ENCODE data around the gene CERS6. TPM values are rescaled to one million over a fixed set of nuclear protein-coding genes. Genes with fewer than 3 reads are reported as not detected.

Gene CERS6
- total and polyA plus RNA-seq, 10 donors = 2.5 to 22.3 (median 12.8) TPM

DNA sequence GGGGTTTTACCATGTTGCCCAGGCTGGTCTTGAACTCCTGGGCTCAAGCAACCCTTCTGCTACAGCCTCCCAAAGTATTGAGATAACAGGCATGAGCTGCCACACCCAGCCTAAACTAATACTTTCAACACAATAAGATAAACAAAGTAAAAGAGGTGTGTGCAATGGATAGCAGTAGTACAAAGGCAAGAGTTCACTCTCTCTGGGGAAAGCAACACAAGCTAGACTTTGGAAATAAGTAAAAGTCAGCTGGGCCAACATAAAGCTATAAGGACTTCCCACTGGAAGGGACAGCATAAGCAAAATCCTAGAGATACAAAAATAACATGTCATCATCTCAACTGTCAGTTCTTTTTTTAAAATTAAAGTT, 341.2 kb downstream of the CERS6 start:
- H3K9me3 ChIP-seq = no peaks in the 10 kb centered on the region
- H3K4me3 ChIP-seq = no peak overlapping the region
- no peaks in the 10 kb centered on the region for H3K36me3 ChIP-seq
- H3K27me3 ChIP-seq (replicated peaks in 1 of 7) = peaks cover 0 to 6% (median 0%) of the 10 kb centered on the region in 7 donors
- intact Hi-C loops (cut with DNase I; ENCODE audit: low total_unique reads) = no loop called here
- H3K4me1 ChIP-seq = peaks cover 4 to 34% (median 14%) of the 10 kb centered on the region in 6 donors
- H3K27ac ChIP-seq = no peak overlapping the region
- DNase-seq = no peak
- TF ChIP-seq POLR2A (IDR thresholded peaks at IDR 0.05) = no peak
- TF ChIP-seq POLR2AphosphoS5 (IDR thresholded peaks at IDR 0.05) = no peak
- TF ChIP-seq, protein P1, sequence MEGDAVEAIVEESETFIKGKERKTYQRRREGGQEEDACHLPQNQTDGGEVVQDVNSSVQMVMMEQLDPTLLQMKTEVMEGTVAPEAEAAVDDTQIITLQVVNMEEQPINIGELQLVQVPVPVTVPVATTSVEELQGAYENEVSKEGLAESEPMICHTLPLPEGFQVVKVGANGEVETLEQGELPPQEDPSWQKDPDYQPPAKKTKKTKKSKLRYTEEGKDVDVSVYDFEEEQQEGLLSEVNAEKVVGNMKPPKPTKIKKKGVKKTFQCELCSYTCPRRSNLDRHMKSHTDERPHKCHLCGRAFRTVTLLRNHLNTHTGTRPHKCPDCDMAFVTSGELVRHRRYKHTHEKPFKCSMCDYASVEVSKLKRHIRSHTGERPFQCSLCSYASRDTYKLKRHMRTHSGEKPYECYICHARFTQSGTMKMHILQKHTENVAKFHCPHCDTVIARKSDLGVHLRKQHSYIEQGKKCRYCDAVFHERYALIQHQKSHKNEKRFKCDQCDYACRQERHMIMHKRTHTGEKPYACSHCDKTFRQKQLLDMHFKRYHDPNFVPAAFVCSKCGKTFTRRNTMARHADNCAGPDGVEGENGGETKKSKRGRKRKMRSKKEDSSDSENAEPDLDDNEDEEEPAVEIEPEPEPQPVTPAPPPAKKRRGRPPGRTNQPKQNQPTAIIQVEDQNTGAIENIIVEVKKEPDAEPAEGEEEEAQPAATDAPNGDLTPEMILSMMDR (IDR thresholded peaks at IDR 0.05 in 8 of 11, conservative IDR thresholded peaks at IDR 0.05 in 3 of 11) = no peak

DNA sequence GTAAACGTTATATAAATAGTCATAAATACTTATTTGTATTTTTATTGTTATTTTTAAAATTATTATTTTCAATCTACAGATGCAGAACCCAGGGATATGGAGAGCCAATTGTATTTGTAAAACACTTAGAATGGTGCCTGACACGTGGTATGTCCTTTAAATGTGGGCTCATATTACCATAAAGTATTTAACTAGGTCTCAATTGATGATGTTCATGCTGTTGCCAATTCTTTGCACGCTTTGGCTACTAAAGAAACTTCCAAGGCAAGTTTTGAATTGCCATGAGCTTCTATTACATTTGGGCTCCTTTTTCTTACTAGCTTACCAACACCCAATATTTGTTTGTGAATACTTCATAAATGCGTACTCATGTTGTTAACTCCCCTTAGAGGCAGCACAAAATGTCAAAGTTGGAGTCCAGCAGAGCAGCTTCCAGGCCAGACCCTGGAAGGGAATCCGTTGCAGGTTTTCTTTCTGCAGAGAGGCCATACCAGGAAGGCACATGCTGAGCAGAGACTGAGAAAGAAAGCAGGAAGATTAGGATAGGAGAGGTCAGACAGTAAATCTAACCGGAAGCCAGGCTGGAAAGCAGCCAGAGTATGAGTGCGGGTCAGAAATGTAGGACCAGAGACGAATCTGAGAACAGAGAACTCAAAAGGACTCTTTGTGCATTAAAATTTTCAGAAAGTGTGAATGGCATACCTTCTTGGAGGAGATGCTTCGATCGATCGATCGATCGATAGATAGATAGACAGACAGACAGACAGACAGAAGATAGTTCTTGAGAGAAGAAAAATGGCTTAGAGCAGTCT, 342.2 kb downstream of the CERS6 start:
- no peak overlapping the region for H3K4me3 ChIP-seq
- intact Hi-C loops (cut with DNase I; ENCODE audit: low total_unique reads) = no loop called here
- no peak for DNase-seq
- WGBS, 5 donors = 73 to 82% (median 78%) methylated on average over 13 of the region's 13 CpGs
- H3K27ac ChIP-seq = no peak overlapping the region
- H3K27me3 ChIP-seq (replicated peaks in 1 of 7) = peaks cover 0 to 6% (median 0%) of the 10 kb centered on the region in 7 donors
- peaks cover 7 to 37% (median 16%) of the 10 kb centered on the region in 6 donors for H3K4me1 ChIP-seq
- TF ChIP-seq POLR2A (IDR thresholded peaks at IDR 0.05) (no peak), POLR2AphosphoS5 (IDR thresholded peaks at IDR 0.05) (no peak)
- TF ChIP-seq, protein P1 (IDR thresholded peaks at IDR 0.05 in 8 of 11, conservative IDR thresholded peaks at IDR 0.05 in 3 of 11) = no peak
- H3K36me3 ChIP-seq = no peaks in the 10 kb centered on the region
- H3K9me3 ChIP-seq = no peaks in the 10 kb centered on the region

DNA sequence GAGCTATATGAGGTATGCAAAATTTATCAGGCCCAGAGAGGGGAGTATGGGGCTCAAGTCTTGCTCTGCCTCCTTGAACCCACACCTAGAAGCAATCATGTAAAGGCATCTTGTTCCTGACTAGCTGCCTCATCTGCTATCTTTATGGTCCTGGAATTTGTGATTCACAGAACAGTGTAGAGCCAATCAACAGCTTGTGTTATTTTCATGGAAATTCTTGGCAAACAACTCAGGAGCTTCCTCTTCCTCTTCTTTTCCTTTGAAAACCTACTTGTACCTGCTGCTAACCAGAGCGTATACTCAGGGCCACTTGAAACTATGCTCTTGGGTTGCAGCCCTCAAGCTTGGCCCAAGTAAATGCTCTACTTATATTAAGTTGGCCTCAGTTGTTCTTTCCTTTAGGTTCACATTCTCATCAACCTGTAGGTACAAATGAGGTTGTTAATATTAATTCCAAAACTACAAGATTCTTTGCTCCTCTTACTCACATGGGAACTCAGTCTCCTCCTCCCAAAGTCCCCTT, 342.9 kb downstream of the CERS6 start:
- Histone ChIP-seq H3K4me3 (no peak overlapping the region), H3K36me3 (no peaks in the 10 kb centered on the region), H3K4me1 (peaks cover 7 to 37% (median 19%) of the 10 kb centered on the region in 6 donors), H3K9me3 (no peaks in the 10 kb centered on the region), H3K27ac (no peak overlapping the region), H3K27me3 (replicated peaks in 1 of 7) (peaks cover 0 to 6% (median 0%) of the 10 kb centered on the region in 7 donors)
- no peak for TF ChIP-seq POLR2A (IDR thresholded peaks at IDR 0.05)
- TF ChIP-seq, protein P1 (IDR thresholded peaks at IDR 0.05 in 8 of 11, conservative IDR thresholded peaks at IDR 0.05 in 3 of 11) = no peak
- TF ChIP-seq POLR2AphosphoS5 (IDR thresholded peaks at IDR 0.05) = no peak
- intact Hi-C loops (cut with DNase I; ENCODE audit: low total_unique reads) = no loop called here
- WGBS, 5 donors = 69 to 88% (median 74%) methylated on average over 1 of the region's 1 CpG
- no peak for DNase-seq

DNA sequence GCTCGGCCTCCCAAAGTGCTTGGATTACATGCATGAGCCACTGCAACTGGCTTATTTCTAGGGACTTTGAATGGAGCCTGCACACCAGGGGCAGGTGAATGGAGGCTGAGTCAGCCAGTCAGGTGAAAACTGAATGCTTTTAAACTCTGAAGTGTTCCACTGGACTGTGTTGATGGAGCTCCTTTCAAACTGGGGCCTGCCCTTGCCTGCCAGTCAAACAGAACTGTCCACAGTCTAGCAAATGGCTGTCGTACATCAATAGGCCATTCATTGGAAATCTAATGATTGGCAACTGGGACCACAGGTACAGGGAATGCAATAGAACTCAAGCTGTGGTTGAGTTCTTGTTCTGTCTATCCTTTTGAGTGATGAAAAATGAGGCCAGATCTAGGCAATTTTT, 345.4 kb downstream of the CERS6 start:
- intact Hi-C loops (cut with DNase I; ENCODE audit: low total_unique reads) = no loop called here
- Histone ChIP-seq H3K4me1 (peaks cover 4 to 33% (median 25%) of the 10 kb centered on the region in 6 donors), H3K27me3 (replicated peaks in 1 of 7) (peaks cover 0 to 14% (median 0%) of the 10 kb centered on the region in 7 donors), H3K27ac (no peak overlapping the region), H3K36me3 (no peaks in the 10 kb centered on the region), H3K4me3 (no peak overlapping the region), H3K9me3 (no peaks in the 10 kb centered on the region)
- DNase-seq = no peak
- 43 to 50% (median 48%) methylated on average over 2 of the region's 2 CpGs for WGBS, 5 donors
- TF ChIP-seq POLR2A (IDR thresholded peaks at IDR 0.05) (no peak), POLR2AphosphoS5 (IDR thresholded peaks at IDR 0.05) (no peak)
- TF ChIP-seq, protein P1 (IDR thresholded peaks at IDR 0.05 in 8 of 11, conservative IDR thresholded peaks at IDR 0.05 in 3 of 11) = no peak

Data from spleen (tissue), 11 donors.